CD4-positive, alpha-beta T cell treated with Interleukin-17A for 4 hours (primary cell): ENCODE results near the gene INAFM2.

Source experiments
- DNase-seq: peaks from one replicate; pipeline ENCODE4 v3.0.0-alpha.2; 2020; ENCODE audit warnings: mixed read lengths

INAFM2 gene

DNA sequence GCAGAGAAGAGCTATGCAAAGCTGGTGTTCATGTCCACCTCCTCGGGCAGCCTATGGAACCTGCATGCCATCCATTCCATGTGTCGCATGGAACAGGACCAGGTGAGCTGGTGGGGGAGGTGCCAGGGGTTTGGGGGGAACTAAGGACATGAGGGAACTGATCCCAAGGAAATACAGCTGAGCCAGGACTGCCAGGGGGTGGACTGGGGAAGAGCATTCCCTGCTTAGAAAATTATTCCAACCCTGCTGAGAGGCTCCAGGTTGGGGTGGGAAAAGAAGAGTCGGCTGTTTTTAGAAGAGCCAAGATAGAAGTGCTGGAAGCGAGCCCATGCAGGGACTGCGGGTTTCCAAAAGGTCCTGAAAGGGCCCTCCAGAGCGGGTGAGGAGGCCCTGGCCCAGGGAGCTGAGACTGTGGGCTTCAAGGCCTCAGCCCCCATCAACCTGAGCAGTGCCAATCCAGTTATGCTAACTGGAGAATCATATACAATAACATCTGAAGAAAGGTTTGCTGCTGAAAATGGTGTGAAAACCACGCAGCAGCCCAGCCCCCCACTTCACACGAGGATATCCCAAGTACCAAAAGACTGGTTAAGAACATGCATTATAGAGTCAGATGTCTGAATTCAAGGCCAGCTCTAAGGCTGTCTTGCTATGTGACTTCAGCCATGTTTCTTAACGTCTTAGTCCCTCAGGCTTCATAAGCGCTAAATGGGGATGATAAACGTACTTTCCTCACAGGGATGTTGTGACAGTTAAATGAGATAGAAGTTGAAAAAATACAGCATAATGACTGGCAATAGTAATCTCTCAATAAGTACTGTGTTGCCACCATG lies 42.3 kb downstream of the INAFM2 start:
- DNase-seq = no peak

DNA sequence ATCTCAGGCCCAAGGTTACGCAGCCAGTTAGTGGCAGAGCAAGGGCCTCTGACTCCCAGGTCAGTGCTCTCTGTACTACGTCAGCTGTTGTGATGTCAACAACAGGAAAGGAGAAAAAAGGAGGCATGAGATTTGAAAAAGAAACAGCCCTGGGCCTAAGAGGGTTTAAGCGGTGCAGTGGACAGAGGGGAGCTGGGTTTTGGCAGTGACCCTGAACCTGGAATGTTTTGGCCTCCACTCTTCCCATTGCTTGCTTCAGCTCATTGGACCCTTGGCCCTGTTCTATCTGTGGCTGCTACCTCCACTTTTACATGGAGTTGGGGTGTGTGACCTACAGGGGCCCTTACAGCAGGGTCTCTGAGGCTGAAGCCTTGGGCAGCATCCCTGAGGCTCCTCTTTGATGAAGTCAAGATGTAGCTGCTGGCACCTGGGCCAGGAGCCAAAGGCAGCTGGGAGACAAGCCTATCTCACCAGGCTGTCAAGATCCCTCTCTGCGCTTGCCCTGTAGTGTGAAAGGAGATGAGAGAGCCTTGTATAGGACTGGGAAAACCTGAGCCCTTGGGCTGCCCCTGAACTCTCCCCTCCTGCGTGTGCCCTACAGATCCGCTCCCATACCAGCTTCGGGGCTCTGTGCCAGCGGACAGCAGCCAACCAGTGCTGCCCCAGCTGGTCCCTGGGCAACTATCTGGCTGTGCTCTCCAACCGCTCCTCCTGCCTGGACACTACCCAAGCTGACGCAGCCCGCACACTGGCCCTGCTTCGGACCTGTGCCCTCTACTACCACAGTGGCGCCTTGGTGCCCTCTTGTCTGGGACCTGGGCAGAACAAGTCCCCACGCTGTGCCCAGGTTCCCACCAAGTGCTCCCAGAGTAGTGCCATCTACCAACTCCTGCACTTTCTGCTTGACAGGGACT lies 43.2 kb downstream of the INAFM2 start:
- DNase-seq = no peak

DNA sequence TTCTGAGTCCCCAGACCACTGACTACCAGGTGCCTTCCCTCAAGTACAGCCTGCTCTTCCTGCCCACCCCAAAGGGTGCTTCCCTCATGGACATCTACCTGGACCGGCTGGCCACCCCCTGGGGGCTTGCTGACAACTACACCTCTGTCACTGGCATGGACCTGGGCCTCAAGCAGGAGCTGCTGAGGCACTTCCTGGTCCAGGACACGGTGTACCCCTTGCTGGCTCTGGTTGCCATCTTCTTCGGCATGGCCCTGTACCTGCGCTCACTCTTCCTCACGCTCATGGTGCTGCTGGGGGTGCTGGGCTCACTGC lies 43.8 kb downstream of the INAFM2 start:
- DNase-seq = no peak

DNA sequence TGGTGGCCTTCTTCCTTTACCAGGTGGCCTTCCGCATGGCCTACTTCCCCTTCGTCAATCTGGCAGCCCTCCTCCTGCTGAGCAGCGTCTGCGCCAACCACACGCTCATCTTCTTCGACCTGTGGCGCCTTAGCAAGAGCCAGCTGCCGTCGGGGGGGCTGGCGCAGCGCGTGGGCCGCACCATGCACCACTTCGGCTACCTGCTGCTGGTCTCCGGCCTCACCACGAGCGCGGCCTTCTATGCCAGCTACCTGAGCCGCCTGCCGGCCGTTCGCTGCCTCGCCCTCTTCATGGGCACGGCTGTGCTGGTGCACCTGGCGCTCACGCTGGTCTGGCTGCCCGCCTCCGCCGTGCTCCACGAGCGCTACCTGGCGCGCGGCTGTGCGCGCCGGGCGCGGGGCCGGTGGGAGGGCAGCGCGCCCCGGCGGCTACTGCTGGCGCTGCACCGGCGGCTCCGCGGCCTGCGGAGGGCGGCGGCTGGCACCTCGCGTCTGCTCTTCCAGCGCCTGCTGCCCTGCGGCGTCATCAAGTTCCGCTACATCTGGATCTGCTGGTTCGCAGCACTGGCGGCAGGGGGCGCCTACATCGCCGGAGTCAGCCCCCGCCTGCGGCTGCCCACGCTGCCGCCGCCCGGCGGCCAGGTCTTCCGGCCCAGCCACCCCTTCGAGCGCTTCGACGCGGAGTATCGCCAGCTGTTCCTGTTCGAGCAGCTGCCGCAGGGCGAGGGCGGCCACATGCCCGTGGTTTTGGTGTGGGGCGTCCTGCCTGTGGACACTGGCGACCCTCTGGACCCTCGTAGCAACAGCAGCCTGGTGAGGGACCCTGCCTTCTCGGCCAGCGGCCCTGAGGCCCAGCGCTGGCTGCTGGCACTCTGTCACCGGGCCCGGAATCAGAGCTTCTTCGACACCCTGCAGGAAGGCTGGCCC lies 44.5 kb downstream of the INAFM2 start:
- DNase-seq = peak; percentile 89

DNA sequence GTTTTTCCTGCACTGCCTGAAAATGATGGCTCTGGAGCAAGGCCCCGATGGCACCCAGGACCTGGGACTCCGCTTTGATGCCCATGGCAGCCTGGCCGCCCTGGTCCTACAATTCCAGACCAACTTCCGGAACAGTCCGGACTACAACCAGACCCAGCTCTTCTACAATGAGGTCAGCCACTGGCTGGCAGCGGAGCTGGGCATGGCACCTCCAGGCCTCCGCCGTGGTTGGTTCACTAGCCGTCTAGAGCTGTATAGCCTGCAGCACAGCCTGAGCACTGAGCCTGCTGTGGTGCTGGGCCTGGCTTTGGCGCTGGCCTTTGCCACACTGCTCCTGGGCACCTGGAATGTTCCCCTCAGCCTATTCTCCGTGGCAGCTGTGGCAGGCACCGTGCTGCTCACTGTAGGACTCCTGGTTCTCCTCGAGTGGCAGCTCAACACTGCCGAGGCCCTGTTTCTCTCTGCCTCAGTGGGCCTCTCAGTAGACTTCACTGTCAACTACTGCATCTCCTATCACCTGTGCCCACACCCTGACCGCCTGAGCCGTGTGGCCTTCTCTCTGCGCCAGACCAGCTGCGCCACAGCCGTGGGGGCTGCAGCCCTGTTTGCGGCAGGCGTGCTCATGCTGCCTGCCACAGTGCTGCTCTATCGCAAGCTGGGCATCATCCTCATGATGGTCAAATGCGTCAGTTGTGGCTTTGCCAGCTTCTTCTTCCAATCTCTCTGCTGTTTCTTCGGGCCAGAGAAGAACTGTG lies 45.4 kb downstream of the INAFM2 start:
- DNase-seq = no peak

DNA sequence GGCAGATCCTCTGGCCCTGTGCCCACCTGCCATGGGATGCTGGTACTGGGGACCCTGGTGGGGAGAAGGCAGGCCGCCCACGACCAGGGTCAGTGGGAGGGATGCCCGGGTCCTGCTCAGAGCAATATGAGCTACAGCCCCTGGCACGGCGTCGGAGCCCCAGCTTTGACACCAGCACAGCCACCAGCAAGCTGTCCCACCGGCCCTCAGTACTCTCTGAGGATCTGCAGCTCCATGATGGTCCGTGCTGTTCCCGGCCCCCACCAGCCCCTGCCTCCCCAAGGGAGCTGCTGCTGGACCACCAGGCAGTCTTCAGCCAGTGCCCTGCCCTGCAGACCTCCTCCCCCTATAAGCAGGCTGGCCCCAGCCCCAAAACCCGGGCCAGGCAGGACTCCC lies 46.0 kb downstream of the INAFM2 start:
- DNase-seq = no peak

DNA sequence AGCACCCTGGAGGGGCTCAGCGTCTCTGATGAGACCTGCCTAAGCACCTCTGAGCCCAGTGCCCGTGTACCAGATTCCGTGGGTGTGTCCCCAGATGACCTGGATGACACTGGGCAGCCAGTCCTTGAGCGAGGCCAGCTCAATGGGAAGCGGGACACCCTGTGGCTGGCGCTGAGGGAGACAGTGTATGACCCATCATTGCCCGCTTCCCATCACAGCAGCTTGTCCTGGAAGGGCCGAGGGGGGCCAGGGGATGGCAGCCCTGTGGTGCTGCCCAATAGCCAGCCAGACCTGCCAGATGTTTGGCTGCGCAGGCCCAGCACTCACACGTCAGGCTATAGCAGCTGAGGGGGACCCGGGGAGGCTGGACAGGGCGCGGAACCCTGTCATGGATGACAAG lies 46.5 kb downstream of the INAFM2 start:
- no peak for DNase-seq

DNA sequence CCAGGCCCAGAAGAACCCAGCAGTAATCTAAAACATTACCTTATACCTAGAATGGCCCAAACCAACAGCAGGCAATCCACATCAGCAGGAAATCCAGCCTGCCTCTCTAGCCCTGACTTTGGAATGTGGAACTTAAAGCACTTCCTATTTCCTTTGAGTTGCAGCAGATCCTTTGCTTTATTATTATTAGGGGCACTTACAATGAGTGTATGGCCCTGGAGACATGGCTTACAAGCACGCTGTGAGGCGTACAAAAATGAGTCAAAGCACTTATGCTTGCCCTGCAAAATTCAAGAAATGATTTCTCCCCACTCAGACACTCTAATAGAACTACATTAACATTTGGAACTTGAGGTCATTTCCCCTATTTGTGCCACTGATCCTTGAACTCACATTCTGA lies 49.5 kb downstream of the INAFM2 start:
- no peak for DNase-seq
